Stimulated activated CD8-positive, alpha-beta memory T cell treated with anti-CD3 and anti-CD28 coated beads, Interleukin-7, amount 100 ng/mL, for 1 hour (primary cell): ENCODE measurements around the gene SHB.
A peak's percentile ranks its signal among the peaks of the same experiment; 100 is the strongest.
"Not testable (repeated sequence)": the region's sequence is repeated elsewhere in the genome, so short reads cannot be mapped to it uniquely, and the experiment has no call there.

Experiments used
- DNase-seq, 2 donors: peaks; one replicate each; pipeline ENCODE4 v3.0.0-alpha.2; 2020; ENCODE audit warnings: low read depth in 2 of 2

The SHB gene

GRCh38 chr9:37918665-37919170 lies 150.3 kb downstream of the SHB start:
- DNase-seq = no peak

- DNase-seq = no peak
Measured at GRCh38 chr9:37917801-37918664, 151.0 kb downstream of the SHB start.

GRCh38 chr9:37917313-37917731 lies 151.7 kb downstream of the SHB start:
- no peak for DNase-seq

DNA sequence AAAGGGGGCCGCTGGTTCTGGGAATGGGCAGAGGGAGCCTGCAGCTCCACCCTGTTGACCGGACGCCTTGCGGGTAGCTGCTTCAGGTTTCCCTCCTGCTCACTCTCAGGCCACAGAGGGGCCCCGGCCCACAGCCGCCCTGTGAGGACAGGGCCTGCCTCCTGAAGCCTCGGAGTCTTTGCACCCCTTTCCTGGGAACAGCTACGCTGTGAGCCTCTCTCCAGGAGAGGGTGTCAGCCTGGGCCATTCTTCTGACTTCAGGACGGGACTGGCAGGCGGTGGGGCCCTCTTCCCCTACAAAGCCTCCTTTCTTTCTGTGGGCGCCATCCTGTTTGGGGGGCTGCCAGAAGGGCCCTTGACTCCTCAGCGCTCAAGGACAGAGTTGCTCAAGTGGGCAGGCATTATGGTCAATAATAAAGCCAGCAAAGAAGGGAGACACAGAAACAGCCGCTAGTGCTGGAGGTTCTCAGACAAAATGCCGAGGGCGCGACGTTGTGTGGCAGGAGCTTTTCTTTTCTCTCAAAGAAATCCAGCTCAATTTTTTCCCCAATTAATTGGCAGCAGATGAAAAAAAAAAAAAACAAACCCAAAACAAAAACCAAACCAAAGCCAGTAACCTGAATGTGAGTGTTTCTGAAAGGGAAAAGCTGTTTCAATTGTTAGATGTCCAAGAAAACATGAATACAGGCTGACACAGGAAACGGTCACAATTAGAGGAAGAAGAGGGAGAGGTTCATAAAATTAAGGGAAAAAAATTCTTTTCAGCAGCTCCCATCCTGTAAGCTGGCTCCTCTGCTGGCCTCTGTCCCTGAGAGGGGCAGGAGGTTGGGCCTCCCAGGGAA lies 152.3 kb downstream of the SHB start:
- DNase-seq = no peak

DNA sequence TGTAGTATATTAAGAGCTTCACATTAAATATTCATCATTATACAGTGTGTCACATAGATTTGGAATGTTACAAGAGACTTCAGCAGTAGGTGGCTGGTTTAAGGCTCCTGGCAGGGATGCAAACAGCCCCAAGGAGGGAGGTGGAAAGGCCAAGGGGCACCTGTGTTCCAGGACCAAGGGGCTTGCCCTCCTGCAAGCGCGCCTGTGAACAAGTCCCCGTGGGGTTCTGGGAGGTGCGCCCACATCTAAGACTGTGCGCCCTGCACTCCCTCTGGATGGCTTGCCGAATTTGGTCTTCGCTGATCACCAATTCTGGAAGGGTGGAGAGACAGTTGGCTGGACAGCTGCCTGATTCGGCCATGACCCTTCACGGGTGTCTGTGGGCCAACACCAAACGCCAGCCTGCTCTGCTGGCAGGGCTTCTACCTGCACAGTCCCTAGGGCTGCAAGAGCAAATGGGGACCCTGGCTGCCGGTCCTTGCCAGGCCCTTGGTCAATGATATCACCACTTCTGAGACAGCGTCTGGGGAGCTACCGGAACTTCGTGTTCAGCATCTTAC lies 153.0 kb downstream of the SHB start:
- no peak for DNase-seq

DNA sequence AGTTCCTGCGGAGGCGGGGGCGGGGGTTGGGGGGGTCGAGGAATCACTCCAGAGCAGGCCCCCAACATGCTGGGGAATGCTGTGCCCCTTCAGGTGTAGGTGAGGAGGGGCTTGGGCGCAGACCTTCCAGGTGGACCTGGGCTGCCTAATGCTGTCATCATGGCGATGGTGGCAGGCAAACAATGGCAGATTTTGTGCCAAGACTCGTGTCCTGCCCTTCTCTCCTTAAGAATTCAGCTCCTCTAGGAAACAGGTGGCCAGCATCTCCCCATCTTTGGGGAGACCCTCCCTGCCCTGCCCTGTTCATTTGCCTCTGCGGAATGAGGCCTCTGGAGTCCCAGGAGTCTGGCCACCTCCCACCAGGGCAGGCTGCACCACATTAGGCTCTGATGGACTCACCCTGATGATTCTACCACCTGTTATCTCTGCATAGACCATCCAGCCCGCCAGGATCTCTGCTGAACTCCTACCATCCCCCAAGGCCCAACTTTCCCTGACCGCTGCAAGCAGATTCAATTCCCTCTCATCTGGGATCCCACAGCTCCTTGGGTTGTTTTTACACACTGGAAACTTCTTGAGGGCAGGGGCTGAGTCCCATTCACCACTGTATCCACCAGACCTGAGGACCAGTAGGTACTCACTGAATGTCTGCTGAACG lies 154.2 kb downstream of the SHB start:
- DNase-seq = no peak

DNA sequence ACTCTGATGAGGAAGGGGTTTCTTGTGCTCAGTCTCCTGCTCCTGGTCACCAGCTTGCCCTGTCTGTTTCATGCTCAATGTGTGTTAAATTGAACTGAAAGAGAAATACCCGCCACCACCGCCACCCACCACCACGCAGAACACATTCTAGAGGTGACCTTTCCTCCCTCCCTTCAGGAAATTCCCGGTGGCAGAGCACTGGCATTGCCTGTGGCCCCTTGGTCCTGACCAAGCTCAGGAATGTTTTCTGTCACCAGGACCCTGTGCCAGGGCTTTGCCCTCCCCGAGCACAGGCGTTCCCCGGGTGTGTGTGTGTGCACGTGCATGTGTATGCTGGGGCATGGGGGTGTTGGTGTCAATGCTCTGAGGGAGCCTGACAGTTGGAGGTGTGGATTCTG lies 154.9 kb downstream of the SHB start:
- no peak for DNase-seq

DNA sequence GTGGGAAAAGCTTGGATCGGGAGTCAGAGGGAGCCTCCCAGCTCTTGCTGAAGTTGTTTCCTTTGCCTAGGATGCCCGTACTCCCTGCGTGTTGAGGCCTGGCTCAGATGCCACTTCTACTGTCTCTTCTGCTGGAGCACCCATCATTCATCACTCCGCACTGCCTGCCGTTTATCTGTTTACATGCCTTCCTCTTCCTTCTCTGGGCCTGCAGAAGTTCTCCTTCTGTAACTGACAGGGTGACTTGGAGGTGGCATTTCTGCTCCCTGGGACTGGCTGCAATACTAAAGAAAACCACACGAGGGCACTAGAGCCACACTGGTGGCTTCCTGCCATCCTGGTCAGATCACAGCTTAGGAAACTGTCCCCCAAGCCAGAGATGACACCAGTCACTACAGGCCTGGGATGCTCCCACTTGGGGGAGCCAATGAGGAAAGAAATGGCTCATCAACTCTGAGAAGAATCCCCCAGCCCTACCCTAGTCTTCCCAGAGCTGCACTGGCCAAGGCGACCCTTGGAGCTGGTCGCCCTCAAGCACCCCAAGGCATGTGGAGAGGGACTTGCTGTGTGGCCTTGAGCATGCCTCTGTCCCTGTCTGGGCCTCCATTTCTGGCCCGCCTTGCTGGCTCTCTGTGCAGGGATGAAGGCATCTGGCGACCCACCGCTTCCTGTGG lies 155.4 kb downstream of the SHB start:
- peak; percentile 70 to 72 for DNase-seq

- DNase-seq = no peak
Measured at GRCh38 chr9:37911271-37911681, 157.8 kb downstream of the SHB start.

GRCh38 chr9:37910271-37910670 lies 158.8 kb downstream of the SHB start:
- no peak for DNase-seq

- DNase-seq = not testable (repeated sequence)
Measured at GRCh38 chr9:37909836-37910235, 159.2 kb downstream of the SHB start.

GRCh38 chr9:37909326-37909725 lies 159.7 kb downstream of the SHB start:
- no peak for DNase-seq

- DNase-seq = no peak
Measured at GRCh38 chr9:37908698-37909186, 160.3 kb downstream of the SHB start.

GRCh38 chr9:37908283-37908682 lies 160.7 kb downstream of the SHB start:
- no peak for DNase-seq

DNA sequence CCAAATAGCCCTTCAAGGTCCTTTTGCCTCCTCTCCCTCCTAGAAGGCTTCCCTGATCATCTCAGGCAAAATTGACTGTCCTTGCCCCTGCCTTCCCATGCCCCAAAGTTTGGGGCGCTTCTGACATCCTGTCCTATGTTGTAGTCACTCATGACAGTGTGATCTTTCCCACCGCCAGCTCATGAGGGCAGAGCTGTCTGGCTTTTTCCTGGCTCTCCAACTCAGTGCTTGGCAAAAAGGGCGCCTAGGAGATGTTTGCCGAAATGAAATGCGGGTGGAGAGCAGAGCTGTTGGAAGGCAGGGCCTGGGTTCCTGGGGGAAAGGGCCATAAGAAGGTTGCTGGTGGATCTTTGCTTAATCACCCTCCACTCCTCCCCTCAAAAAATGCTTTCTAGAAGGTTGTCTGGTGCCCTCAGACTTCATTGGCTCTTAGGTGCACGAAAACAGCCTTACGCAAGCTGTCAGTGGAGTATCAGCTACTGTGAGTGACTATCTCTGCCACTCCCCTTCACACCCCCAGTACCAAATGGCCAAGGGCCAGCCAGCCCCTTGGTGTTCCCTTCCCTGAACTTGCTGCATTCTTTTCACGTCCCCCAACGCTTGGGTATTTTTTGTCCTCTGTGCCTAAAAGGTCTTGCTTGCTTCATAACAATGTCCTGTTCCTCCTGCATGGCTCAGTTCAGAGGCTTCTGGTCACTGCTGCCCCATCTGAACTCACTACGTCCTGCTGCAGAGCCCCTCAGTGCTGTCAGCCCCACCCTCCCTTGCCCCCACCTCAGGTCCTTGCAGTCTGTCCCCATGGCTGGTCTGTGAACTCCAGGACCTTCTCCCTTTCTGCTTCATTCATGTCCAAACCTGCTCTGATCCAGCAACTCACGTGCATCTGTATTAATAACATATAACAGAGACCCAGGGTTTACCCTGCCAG lies 162.5 kb downstream of the SHB start:
- DNase-seq = no peak

GRCh38 chr9:37905776-37906175 lies 163.3 kb downstream of the SHB start:
- DNase-seq = no peak

GRCh38 chr9:37905131-37905505 lies 163.9 kb downstream of the SHB start:
- DNase-seq = no peak

DNA sequence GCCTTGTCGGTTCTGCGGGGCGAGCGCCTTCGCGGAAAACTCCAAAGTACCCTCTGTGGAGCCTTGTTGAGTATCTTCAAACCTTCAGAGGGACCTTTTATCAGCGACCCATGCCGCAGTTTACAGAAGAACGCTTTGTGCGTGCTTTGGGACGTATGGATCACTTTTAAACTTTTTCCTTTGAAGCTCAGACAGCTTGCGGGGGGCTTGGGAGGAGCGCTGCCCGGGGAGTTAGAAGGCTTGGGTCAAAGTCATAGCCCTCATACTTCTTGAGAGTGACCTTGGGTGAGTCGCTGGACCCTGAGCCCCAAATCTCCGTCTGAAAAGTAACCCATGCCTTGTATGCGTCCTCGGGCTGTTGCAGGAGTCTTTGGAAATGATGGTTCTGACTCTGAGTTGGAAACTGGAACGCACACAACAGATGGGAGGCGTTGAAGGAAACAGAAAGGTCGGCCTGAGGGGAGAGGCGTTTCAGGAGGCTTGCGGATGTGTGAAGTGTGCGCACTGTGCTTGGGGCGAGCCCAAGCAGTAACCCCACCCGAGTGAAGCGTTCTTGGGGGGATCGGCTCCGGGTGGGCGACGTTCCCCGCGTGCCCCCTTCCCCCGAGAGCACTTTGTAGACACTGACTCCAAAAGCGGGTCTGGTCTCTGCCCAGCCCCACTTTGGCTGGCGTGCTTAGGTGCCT lies 164.4 kb downstream of the SHB start:
- DNase-seq = no peak
